ENCODE data around the gene ADAM8.

Gene ADAM8

DNA sequence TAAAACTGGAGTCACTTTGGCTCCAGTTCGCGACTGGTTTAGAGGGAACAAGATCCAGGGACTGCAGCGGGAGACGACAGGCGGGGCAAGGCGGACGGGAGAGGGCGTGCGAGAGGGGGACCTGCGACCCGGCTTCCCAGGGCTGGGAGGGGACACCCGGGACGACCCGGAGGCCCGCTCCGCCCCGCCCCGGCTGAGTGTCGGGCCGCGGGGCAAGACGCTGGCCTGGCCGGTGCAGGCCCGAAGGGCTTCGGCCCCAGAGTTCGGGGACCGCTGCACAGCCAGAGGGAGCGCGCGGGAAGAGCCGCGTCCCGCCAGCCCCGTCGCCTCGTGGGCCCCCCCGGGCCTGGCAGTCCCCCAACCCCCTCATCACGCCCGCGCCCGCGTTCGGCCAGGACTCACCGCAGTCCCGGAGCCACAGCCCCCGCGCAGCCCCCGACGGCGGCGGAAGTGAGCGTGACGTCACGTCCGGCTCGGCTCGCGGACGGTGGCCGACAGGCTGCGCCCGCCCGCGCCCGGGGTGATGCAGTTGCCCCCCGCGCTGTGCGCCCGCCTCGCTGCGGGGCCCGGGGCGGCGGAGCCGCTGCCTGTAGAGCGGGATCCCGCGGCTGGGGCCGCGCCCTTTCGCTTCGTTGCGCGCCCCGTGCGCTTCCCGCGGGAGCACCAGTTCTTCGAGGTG lies 31.9 kb upstream of the ADAM8 start, which contains the start of the genes TUBGCP2 and ZNF511:
Gene TUBGCP2 (minus strand): TSS at position 452 of the 679 bp plus-strand sequence. CDS start 5,931 bp downstream, outside the sequence.
Gene ZNF511 (plus strand): TSS at position 494 of the 679 bp plus-strand sequence. CDS start 30 bp downstream, at position 524.
- DNase-seq, result peak; percentile 91

GRCh38 chr10:133307776-133308420 lies 31.2 kb upstream of the ADAM8 start:
- DNase-seq, result peak; percentile 80

GRCh38 chr10:133306941-133307379 lies 30.3 kb upstream of the ADAM8 start:
- no peak for DNase-seq

- DNase-seq, result no peak
Measured at GRCh38 chr10:133306097-133306476, 29.4 kb upstream of the ADAM8 start.

- DNase-seq, result no peak
Measured at GRCh38 chr10:133303206-133303605, 26.5 kb upstream of the ADAM8 start.

DNA sequence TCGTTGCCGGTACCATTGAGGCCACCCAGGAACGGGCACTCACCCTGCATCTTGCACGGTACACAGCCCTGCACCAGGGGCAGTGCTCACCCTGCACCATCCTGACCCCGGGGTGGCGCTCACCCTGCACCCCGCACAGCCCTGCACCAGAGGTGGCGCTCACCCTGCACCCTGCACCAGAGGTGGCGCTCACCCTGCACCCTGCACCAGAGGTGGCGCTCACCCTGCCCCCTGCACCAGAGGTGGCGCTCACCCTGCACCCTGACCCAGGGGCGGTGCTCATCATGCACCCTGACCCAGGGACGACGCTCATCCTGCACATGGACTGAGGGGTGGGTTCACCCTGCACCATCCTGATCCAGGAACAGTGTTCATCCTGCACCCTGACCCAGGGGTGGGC lies 25.6 kb upstream of the ADAM8 start:
- DNase-seq, result no peak

- DNase-seq, result no peak
Measured at GRCh38 chr10:133299738-133300137, 23.1 kb upstream of the ADAM8 start.

DNA sequence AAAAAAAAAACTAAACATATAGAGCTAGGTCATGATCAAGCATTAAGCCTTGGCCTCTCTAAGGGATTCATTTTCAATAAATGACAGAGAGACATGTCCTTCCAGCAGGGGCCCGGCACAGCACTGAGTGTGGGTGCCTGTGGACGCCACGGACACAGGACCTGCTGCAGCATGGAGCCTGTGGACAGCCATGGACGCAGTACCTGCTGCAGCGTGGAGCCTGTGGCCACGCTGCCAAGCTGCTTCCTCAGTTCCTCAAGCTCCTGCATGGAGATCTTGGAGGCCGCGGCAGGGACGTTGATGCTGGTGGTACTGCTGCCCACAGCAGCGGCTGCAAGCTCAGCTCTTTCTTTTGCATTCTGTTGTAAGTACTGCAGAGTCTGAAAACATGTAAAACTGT lies 22.6 kb upstream of the ADAM8 start:
- DNase-seq, result no peak

DNA sequence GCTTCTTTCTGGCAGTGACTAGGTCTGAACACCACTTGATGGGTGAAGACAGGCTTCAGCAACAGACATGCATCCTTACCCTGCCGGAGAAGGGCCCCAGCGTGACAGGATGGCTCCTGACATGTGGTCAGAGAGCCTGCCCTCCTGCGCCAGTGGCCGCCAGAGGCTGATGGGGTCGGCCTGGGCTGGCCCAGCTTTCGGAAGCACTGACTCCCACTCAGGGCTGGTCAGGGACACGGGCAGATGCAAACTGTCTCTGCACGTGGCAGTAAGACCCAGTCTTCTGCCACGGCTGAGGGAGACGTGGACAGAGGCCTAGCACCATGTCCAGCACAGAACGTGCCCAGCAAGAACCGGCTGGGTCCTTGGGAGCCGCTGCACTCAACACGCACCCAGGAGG lies 21.8 kb upstream of the ADAM8 start:
- no peak for DNase-seq

- no peak for DNase-seq
Measured at GRCh38 chr10:133297504-133297903, 20.8 kb upstream of the ADAM8 start.

GRCh38 chr10:133295426-133296320 lies 19.0 kb upstream of the ADAM8 start:
- DNase-seq, result no peak

DNA sequence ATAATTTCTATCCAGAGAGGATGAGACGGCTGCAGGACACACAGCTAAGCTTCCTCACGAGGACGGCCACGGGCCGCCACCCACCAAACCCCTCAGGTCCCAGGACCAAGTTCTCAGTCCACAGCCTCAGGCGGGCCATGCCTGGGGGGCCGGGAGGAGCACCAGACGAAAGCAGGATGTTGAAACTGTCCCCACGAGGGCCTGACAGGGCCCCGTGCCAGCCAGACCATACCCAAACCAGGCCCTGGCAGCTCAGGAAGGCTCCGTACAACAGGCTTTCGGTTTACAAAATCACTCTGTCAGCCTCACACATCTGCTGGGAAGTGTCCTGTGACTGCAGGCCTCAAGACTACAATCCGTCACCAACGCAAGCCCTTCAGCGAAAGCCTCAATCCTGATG lies 17.5 kb upstream of the ADAM8 start:
- no peak for DNase-seq

GRCh38 chr10:133293810-133294119 lies 17.1 kb upstream of the ADAM8 start:
- DNase-seq, result no peak

- DNase-seq, result no peak
Measured at GRCh38 chr10:133292919-133293809, 16.5 kb upstream of the ADAM8 start.

- no peak for DNase-seq
Measured at GRCh38 chr10:133289761-133290160, 13.1 kb upstream of the ADAM8 start.

GRCh38 chr10:133287832-133288500 lies 11.3 kb upstream of the ADAM8 start:
- DNase-seq, result no peak

- no peak for DNase-seq
Measured at GRCh38 chr10:133286366-133286765, 9.7 kb upstream of the ADAM8 start.

- no peak for DNase-seq
Measured at GRCh38 chr10:133285217-133285616, 8.5 kb upstream of the ADAM8 start.

DNA sequence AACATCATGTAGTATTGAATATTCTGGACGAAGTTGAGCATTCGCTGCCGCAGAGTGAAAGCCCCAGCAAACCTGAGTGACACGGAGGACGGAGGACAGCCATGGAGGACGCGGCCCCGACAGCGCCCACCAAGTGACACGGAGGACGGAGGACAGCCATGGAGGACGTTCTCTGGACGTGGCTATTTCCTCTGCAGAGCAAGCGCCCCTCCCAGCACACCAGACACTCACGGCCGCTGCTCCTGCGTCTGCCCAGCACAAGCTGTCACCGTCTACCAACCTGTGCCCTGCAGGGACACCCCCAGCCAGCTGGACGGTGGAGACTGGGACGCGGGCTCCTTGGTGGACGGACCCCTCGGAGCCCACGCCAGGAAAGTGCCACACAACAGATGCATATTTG lies 7.3 kb upstream of the ADAM8 start:
- DNase-seq, result no peak

- no peak for DNase-seq
Measured at GRCh38 chr10:133282846-133283390, 6.2 kb upstream of the ADAM8 start.

GRCh38 chr10:133281628-133282372 lies 5.1 kb upstream of the ADAM8 start:
- no peak for DNase-seq

Measured in activated CD4-positive, CD25-positive, alpha-beta regulatory T cell treated with anti-CD3 and anti-CD28 coated beads, Interleukin-2, amount 50 U/mL, for 72 hours (primary cell).